ENCODE results near the gene GAGE12F.
"Not testable (repeated sequence)": the region's sequence is repeated elsewhere in the genome, so short reads cannot be mapped to it uniquely, and the experiment has no call there.

Gene GAGE12F, protein sequence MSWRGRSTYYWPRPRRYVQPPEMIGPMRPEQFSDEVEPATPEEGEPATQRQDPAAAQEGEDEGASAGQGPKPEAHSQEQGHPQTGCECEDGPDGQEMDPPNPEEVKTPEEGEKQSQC

DNA sequence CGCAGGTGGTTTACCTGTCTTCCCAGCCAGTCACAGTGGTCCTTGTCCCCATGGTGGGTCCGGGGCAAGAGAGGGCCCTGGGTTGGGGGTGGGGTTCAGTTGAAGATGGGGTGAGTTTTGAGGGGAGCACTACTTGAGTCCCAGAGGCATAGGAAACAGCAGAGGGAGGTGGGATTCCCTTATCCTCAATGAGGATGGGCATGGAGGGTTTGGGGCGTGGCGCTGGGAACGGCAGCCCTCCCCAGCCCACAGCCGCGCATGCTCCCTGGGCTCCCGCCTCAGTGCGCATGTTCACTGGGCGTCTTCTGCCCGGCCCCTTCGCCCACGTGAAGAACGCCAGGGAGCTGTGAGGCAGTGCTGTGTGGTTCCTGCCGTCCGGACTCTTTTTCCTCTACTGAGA, at the start of gene GAGE12F:
Gene GAGE12F, plus strand, starts transcription at position 301 of the 400 bp plus-strand sequence. CDS start 1,155 bp downstream, outside the sequence.
- not testable (repeated sequence) for DNase-seq (ENCODE audit: low read depth)

DNA sequence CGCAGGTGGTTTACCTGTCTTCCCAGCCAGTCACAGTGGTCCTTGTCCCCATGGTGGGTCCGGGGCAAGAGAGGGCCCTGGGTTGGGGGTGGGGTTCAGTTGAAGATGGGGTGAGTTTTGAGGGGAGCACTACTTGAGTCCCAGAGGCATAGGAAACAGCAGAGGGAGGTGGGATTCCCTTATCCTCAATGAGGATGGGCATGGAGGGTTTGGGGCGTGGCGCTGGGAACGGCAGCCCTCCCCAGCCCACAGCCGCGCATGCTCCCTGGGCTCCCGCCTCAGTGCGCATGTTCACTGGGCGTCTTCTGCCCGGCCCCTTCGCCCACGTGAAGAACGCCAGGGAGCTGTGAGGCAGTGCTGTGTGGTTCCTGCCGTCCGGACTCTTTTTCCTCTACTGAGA, 28.8 kb upstream of the GAGE12F start, which contains the start of gene GAGE12C:
Gene GAGE12C, plus strand, starts transcription at position 301 of the 400 bp plus-strand sequence. CDS start 1,155 bp downstream, outside the sequence.
- DNase-seq (ENCODE audit: low read depth): not testable (repeated sequence)

DNA sequence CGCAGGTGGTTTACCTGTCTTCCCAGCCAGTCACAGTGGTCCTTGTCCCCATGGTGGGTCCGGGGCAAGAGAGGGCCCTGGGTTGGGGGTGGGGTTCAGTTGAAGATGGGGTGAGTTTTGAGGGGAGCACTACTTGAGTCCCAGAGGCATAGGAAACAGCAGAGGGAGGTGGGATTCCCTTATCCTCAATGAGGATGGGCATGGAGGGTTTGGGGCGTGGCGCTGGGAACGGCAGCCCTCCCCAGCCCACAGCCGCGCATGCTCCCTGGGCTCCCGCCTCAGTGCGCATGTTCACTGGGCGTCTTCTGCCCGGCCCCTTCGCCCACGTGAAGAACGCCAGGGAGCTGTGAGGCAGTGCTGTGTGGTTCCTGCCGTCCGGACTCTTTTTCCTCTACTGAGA, 19.2 kb upstream of the GAGE12F start, which contains the start of gene GAGE12D:
Gene GAGE12D, plus strand, starts transcription at position 301 of the 400 bp plus-strand sequence. CDS start 1,155 bp downstream, outside the sequence.
- DNase-seq (ENCODE audit: low read depth): not testable (repeated sequence)

DNA sequence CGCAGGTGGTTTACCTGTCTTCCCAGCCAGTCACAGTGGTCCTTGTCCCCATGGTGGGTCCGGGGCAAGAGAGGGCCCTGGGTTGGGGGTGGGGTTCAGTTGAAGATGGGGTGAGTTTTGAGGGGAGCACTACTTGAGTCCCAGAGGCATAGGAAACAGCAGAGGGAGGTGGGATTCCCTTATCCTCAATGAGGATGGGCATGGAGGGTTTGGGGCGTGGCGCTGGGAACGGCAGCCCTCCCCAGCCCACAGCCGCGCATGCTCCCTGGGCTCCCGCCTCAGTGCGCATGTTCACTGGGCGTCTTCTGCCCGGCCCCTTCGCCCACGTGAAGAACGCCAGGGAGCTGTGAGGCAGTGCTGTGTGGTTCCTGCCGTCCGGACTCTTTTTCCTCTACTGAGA, 9.7 kb upstream of the GAGE12F start, which contains the start of gene GAGE12E:
Gene GAGE12E, plus strand, starts transcription at position 301 of the 400 bp plus-strand sequence. CDS start 1,155 bp downstream, outside the sequence.
- DNase-seq (ENCODE audit: low read depth): not testable (repeated sequence)

DNA sequence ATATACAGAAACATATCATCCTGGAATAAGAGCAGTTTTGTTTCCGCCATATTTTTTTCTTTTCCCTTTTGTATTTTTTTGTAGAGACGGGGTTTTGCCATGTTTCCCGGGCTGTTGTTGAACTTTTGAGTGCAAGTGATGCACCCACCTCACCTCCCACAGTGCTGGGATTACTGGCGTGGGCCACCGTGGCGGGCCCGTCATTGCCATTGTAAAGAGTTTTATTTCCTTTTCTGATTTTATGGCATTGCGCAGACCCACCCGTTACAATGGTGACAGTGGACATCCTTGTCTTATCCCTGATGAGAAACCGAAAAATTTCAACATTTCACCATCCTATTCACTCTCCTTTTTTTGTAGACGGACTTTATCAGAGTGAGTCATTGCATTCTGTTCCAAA, 8.1 kb downstream of the GAGE12F start:
- DNase-seq (ENCODE audit: low read depth): not testable (repeated sequence)

DNA sequence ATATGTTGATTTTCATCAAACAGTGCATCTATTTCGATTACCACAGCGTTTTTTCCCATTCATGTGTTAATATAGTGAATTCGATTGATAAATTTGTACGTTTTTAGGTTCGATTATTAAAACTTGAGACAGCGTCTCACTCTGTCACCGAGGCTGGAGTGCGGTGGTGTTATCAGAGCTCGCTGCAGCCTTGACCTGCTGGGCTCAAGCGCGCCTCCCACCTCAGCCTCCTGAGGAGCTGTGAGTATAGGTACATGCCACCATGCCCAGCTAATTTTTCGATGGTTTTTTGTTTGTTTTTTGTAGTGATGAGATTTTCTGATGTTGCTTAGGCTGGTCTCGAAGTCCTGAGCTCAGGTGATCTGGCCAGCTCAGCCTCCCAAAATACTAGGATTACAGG, 8.5 kb downstream of the GAGE12F start:
- not testable (repeated sequence) for DNase-seq (ENCODE audit: low read depth)

DNA sequence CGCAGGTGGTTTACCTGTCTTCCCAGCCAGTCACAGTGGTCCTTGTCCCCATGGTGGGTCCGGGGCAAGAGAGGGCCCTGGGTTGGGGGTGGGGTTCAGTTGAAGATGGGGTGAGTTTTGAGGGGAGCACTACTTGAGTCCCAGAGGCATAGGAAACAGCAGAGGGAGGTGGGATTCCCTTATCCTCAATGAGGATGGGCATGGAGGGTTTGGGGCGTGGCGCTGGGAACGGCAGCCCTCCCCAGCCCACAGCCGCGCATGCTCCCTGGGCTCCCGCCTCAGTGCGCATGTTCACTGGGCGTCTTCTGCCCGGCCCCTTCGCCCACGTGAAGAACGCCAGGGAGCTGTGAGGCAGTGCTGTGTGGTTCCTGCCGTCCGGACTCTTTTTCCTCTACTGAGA, 9.5 kb downstream of the GAGE12F start, which contains the start of gene GAGE12G:
Gene GAGE12G, plus strand, starts transcription at position 301 of the 400 bp plus-strand sequence. CDS start 1,155 bp downstream, outside the sequence.
- not testable (repeated sequence) for DNase-seq (ENCODE audit: low read depth)

DNA sequence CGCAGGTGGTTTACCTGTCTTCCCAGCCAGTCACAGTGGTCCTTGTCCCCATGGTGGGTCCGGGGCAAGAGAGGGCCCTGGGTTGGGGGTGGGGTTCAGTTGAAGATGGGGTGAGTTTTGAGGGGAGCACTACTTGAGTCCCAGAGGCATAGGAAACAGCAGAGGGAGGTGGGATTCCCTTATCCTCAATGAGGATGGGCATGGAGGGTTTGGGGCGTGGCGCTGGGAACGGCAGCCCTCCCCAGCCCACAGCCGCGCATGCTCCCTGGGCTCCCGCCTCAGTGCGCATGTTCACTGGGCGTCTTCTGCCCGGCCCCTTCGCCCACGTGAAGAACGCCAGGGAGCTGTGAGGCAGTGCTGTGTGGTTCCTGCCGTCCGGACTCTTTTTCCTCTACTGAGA, 19.0 kb downstream of the GAGE12F start, which contains the start of gene GAGE12H:
Gene GAGE12H, plus strand, starts transcription at position 301 of the 400 bp plus-strand sequence. CDS start 1,155 bp downstream, outside the sequence.
- not testable (repeated sequence) for DNase-seq (ENCODE audit: low read depth)

DNA sequence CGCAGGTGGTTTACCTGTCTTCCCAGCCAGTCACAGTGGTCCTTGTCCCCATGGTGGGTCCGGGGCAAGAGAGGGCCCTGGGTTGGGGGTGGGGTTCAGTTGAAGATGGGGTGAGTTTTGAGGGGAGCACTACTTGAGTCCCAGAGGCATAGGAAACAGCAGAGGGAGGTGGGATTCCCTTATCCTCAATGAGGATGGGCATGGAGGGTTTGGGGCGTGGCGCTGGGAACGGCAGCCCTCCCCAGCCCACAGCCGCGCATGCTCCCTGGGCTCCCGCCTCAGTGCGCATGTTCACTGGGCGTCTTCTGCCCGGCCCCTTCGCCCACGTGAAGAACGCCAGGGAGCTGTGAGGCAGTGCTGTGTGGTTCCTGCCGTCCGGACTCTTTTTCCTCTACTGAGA, 28.6 kb downstream of the GAGE12F start, which contains the start of gene GAGE2A:
Gene GAGE2A, plus strand, starts transcription at position 301 of the 400 bp plus-strand sequence. CDS start 1,155 bp downstream, outside the sequence.
- not testable (repeated sequence) for DNase-seq (ENCODE audit: low read depth)

DNA sequence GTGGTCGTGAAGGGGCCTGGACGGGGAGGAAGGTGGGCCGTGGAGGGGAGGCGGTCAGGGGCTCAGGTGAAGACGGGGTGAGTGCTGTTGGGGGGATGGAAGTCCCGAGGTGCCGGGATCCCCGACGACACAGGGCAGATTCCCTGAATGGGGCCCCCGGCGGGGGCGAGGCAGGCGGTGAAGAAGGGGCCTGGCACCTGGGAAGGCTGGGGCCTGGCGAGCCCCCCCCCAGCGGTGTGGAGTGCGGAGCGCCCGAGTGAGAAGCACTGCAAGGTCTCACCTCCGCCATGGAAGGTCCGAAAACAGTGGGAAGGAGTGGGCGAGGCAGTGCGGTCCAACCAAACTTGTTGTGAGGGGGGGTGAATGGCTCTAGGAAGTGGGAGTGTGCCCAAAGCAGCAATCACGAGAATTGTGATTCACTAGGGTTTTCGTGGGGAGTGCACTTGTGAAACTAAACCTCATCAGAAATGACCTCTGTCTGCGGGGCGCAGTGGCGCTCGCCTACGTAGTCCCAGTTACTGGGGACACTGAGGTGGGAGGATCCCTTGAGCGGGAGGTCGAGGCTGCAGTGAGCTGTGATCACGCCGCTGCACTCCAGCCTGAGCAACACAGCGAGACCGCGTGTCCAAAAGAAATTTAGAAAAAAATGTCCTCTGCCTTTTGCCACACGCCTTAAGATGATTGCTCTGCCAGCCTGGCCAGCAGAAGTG, 29.3 kb downstream of the GAGE12F start:
- DNase-seq (ENCODE audit: low read depth): not testable (repeated sequence)

DNA sequence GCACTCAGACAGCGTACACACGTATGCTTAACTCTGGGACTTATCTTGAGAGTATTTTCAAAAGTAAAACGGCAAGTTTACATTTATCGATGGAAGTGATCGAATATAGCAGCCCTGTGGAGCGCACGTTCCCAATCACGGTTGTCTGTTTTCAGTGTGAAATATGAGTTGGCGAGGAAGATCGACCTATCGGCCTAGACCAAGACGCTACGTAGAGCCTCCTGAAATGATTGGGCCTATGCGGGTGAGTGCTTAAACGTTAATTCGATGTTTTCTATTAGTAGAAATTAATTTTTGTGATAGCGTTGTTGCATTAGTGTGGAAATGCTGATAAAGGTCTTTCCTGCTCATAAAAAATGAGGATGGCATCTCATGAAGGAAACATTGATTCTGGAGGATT, 29.8 kb downstream of the GAGE12F start:
- not testable (repeated sequence) for DNase-seq (ENCODE audit: low read depth)

DNA sequence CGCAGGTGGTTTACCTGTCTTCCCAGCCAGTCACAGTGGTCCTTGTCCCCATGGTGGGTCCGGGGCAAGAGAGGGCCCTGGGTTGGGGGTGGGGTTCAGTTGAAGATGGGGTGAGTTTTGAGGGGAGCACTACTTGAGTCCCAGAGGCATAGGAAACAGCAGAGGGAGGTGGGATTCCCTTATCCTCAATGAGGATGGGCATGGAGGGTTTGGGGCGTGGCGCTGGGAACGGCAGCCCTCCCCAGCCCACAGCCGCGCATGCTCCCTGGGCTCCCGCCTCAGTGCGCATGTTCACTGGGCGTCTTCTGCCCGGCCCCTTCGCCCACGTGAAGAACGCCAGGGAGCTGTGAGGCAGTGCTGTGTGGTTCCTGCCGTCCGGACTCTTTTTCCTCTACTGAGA, 38.1 kb downstream of the GAGE12F start, which contains the start of gene GAGE1:
Gene GAGE1, plus strand, starts transcription at position 301 of the 400 bp plus-strand sequence. CDS start 1,155 bp downstream, outside the sequence.
- not testable (repeated sequence) for DNase-seq (ENCODE audit: low read depth)

DNA sequence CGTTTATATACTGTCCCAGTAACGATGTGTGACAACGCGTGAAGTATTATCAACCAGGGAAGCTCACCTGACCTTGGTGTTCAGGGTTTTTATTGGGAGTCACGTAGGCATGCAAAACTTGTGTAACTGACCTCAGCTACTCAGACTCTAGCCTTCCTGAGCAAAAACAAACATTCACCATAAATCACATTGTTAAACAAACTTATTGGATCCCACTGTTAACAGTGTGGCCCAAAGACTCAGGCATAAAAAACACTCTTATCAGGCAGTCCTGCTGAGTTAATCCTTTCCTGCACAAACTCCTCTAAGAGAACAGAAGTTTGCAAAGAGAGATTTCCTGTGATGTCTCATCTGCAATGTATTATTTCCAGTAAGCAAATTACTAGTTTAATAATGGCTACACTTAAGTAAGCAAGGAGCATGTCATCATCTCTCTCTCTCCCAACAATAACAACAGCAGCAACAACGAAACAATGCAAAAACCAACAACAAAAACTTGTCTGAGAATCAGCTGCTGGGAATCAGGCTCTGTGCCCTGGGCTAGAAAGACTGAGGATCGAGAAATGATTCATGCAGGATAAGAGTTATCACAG, 50.2 kb downstream of the GAGE12F start:
- no peak for DNase-seq (ENCODE audit: low read depth)

Data from EH (cell line).